Inferior parietal cortex (tissue), 1 donor: ENCODE results near the gene MTERF2.
A peak's percentile ranks its signal among the peaks of the same experiment; 100 is the strongest.

Source experiments
- DNase-seq: peaks from one replicate; pipeline ENCODE4 v3.0.0-alpha.2; 2016; ENCODE audit errors: extremely low spot score

The MTERF2 gene

GRCh38 chr12:106994579-106995220, 7.8 kb upstream of the MTERF2 start:
- DNase-seq, result no peak

- no peak for DNase-seq
Observed at GRCh38 chr12:106987846-106988245, 900 bp upstream of the MTERF2 start.

- DNase-seq, result no peak
Observed at GRCh38 chr12:106986135-106986534, 811 bp downstream of the MTERF2 start.

GRCh38 chr12:106985479-106985878, 1.5 kb downstream of the MTERF2 start:
- no peak for DNase-seq

GRCh38 chr12:106984588-106985137, 2.3 kb downstream of the MTERF2 start:
- no peak for DNase-seq

- no peak for DNase-seq
Observed at GRCh38 chr12:106982229-106982628, 4.7 kb downstream of the MTERF2 start.

GRCh38 chr12:106981788-106982187, 5.2 kb downstream of the MTERF2 start:
- no peak for DNase-seq

- no peak for DNase-seq
Observed at GRCh38 chr12:106980944-106981343, 6.0 kb downstream of the MTERF2 start.

- DNase-seq, result peak; percentile 72
Observed at GRCh38 chr12:106978035-106978800, 8.7 kb downstream of the MTERF2 start.

- no peak for DNase-seq
Observed at GRCh38 chr12:106976668-106977067, 10.3 kb downstream of the MTERF2 start.

GRCh38 chr12:106975993-106976658, 10.8 kb downstream of the MTERF2 start:
- no peak for DNase-seq

- no peak for DNase-seq
Observed at GRCh38 chr12:106975098-106975497, 11.8 kb downstream of the MTERF2 start.

GRCh38 chr12:106974511-106974910, 12.4 kb downstream of the MTERF2 start:
- DNase-seq, result no peak

GRCh38 chr12:106973545-106973944, 13.4 kb downstream of the MTERF2 start:
- no peak for DNase-seq

- no peak for DNase-seq
Observed at GRCh38 chr12:106971065-106971464, 15.9 kb downstream of the MTERF2 start.

- no peak for DNase-seq
Observed at GRCh38 chr12:106964526-106964925, 22.4 kb downstream of the MTERF2 start.

- DNase-seq, result no peak
Observed at GRCh38 chr12:106962286-106962685, 24.7 kb downstream of the MTERF2 start.

GRCh38 chr12:106960443-106960842, 26.5 kb downstream of the MTERF2 start:
- DNase-seq, result no peak

GRCh38 chr12:106957583-106957982, 29.4 kb downstream of the MTERF2 start:
- DNase-seq, result no peak

- no peak for DNase-seq
Observed at GRCh38 chr12:106956048-106956578, 30.8 kb downstream of the MTERF2 start.

- peak; percentile 89 for DNase-seq
Observed at GRCh38 chr12:106955377-106956047, 31.4 kb downstream of the MTERF2 start, which contains the start of gene TMEM263. Gene TMEM263 (plus strand): TSS chr12:106955907. CDS start chr12:106967117, 11,210 bp downstream.
